Prostate gland (tissue), 2 donors: Measurements from ENCODE around the gene CPT1C.

Experiments
- CTCF ChIP-seq, 4 experiments: fragments of 200-600 bp in 2 of 4; fragments of 450-650 bp in 2 of 4; sonication (generic) in 2 of 4; IDR thresholded peaks; 1 replicate in 3 of 4; 2 replicates in 1 of 4; pipeline ENCODE4 v1.5.1; 2016 to 2019; ENCODE audit warnings: antibody characterized with exemption in 4 of 4, mild to moderate bottlenecking in 2 of 4, moderate library complexity in 2 of 4
- POLR2AphosphoS5 ChIP-seq: sonication (generic); formaldehyde crosslinking; IDR thresholded peaks from one replicate; pipeline ENCODE4 v1.6.1; 2017; ENCODE audit warnings: antibody characterized with exemption

- TF ChIP-seq CTCF (IDR thresholded peaks at IDR 0.05) (no peak), POLR2AphosphoS5 (no peak)
These were observed 47.5 kb upstream of the CPT1C start for GRCh38 chr19:49643466-49643865.
